Ovary (tissue), 3 donors: ENCODE results near the gene RFX3.

ENCODE experiments used
- EP300 ChIP-seq: sonication (generic); formaldehyde crosslinking; IDR thresholded peaks from one replicate; pipeline ENCODE4 v1.6.1; 2017; ENCODE audit warnings: antibody characterized with exemption
- TF ChIP-seq, protein P1 (sequence below), 3 donors: fragments of 450-650 bp in 2 of 3; fragments of 200-600 bp in 1 of 3; IDR thresholded peaks; one replicate each; pipeline versions ENCODE4 v1.5.1 to v1.8.0; 2016 to 2022; ENCODE audit warnings: antibody characterized with exemption in 3 of 3, mild to moderate bottlenecking in 1 of 3
- donor health status: DM: no; HTN: no; CAD: no.

- TF ChIP-seq, protein P1, sequence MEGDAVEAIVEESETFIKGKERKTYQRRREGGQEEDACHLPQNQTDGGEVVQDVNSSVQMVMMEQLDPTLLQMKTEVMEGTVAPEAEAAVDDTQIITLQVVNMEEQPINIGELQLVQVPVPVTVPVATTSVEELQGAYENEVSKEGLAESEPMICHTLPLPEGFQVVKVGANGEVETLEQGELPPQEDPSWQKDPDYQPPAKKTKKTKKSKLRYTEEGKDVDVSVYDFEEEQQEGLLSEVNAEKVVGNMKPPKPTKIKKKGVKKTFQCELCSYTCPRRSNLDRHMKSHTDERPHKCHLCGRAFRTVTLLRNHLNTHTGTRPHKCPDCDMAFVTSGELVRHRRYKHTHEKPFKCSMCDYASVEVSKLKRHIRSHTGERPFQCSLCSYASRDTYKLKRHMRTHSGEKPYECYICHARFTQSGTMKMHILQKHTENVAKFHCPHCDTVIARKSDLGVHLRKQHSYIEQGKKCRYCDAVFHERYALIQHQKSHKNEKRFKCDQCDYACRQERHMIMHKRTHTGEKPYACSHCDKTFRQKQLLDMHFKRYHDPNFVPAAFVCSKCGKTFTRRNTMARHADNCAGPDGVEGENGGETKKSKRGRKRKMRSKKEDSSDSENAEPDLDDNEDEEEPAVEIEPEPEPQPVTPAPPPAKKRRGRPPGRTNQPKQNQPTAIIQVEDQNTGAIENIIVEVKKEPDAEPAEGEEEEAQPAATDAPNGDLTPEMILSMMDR (IDR thresholded peaks at IDR 0.05) = no peak
- no peak for TF ChIP-seq EP300
These were observed 9.0 kb upstream of the RFX3 start for GRCh38 chr9:3534614-3535404.
